GM12878 (cell line): Measurements from ENCODE around the gene GNAL. TPM values are rescaled to one million over a fixed set of nuclear protein-coding genes. Genes with fewer than 3 reads are reported as not detected.

ENCODE experiments used
- ATAC-seq: fragments of 200-7000 bp; cut with Tn5 transposase; 3 replicates; pipeline ENCODE4 v1.9.1; 2020; ENCODE audit warnings: mild to moderate bottlenecking, moderate library complexity
- BruUV-seq: library from RNA; stranded (reverse); fragments of 400-500 nt; replicated peaks from 2 replicates; lab custom pipeline; 2021; lab: Mats Ljungman, UMichigan
- CTCF ChIA-PET: fragments of 300-600 bp; sonication (Branson Sonifier 250); formaldehyde crosslinking; extraction: SDS; loops from one replicate; lab custom pipeline; 2021; ENCODE audit warnings: inconsistent platforms; lab: Yijun Ruan, JAX
- POLR2A ChIA-PET: fragments of 350-600 bp; formaldehyde crosslinking; extraction: SDS; loops from one replicate; lab custom pipeline; 2021; ENCODE audit warnings: inconsistent platforms; lab: Charles Lee
- RAD21 ChIA-PET: fragments of 300-600 bp; sonication (Branson Sonifier 250); formaldehyde crosslinking; loops from one replicate; lab custom pipeline; 2023; ENCODE audit warnings: antibody characterized with exemption; ENCODE audit not compliant: unreplicated experiment; lab: Charles Lee
- SMC1A ChIA-PET: fragments of 300-600 bp; sonication (Branson Sonifier 250); formaldehyde crosslinking; loops from one replicate; lab custom pipeline; 2023; ENCODE audit not compliant: unreplicated experiment, uncharacterized antibody; lab: Charles Lee
- DNase-seq: peaks from one replicate; pipeline ENCODE4 v3.0.0-alpha.2; 2011; ENCODE audit warnings: low read depth, low spot score
- FAIRE-seq: peaks from 3 replicates; lab custom pipeline; 2011; peaks lifted over from hg19 to GRCh38; lab: Jason Lieb, UNC
- H2AFZ ChIP-seq: 2 replicates; pipeline ENCODE4 v1.6.0; 2011; ENCODE audit warnings: low read depth, low read length, control low read depth; ENCODE audit not compliant: control insufficient read depth
- H3K27ac ChIP-seq: 2 replicates; pipeline ENCODE4 v1.5.1; 2011; ENCODE audit warnings: control low read depth; ENCODE audit not compliant: control insufficient read depth, insufficient read depth
- H3K27me3 ChIP-seq, 2 experiments: replicated peaks in 1 of 2; 2 replicates each; pipeline versions ENCODE4 v1.6.0 to v1.6.1; 2011; ENCODE audit warnings: low read length in 1 of 2; ENCODE audit not compliant: control insufficient read depth in 2 of 2, insufficient read depth in 2 of 2
- H3K36me3 ChIP-seq, 2 experiments: 2 replicates each; pipeline ENCODE4 v1.5.1; 2011; ENCODE audit warnings: low read length in 1 of 2; ENCODE audit not compliant: control insufficient read depth in 2 of 2, insufficient read depth in 2 of 2
- H3K4me1 ChIP-seq: 2 replicates; pipeline ENCODE4 v1.6.1; 2011; ENCODE audit warnings: mild to moderate bottlenecking, low read length, moderate library complexity, mixed read lengths; ENCODE audit not compliant: control insufficient read depth, insufficient read depth
- H3K4me2 ChIP-seq: 2 replicates; pipeline ENCODE4 v1.6.0; 2011; ENCODE audit warnings: control low read depth; ENCODE audit not compliant: control insufficient read depth, insufficient read depth
- H3K4me3 ChIP-seq: fragments of 200-600 bp; sonication (generic); 2 replicates; pipeline ENCODE4 v1.5.1; 2016
- H3K79me2 ChIP-seq: 2 replicates; pipeline ENCODE4 v1.6.0; 2011; ENCODE audit warnings: low read length; ENCODE audit not compliant: control insufficient read depth, insufficient read depth
- H3K9ac ChIP-seq: 2 replicates; pipeline ENCODE4 v1.8.0; 2011; ENCODE audit warnings: low read length, control low read depth, mixed read lengths; ENCODE audit not compliant: control insufficient read depth, insufficient read depth
- H3K9me3 ChIP-seq: replicated peaks from 3 replicates; pipeline ENCODE4 v1.5.1; 2011; ENCODE audit warnings: mild to moderate bottlenecking, low read length; ENCODE audit not compliant: control insufficient read depth, insufficient read depth
- H4K20me1 ChIP-seq: 2 replicates; pipeline ENCODE4 v1.6.0; 2011; ENCODE audit not compliant: control insufficient read depth, insufficient read depth
- ASH2L ChIP-seq: fragments of 300-600, 200-600 bp; sonication (generic); IDR thresholded peaks from 2 replicates; pipeline ENCODE4 v1.6.1; 2017; ENCODE audit warnings: low read depth, mild to moderate bottlenecking, borderline replicate concordance
- HDAC2 ChIP-seq: fragments of 200-600 bp; sonication (generic); IDR thresholded peaks from 2 replicates; pipeline ENCODE4 v1.6.1; 2017
- RBBP5 ChIP-seq: fragments of 200-600 bp; sonication (generic); conservative IDR thresholded peaks from 2 replicates; pipeline ENCODE4 v1.6.1; 2016
- RCOR1 ChIP-seq: conservative IDR thresholded peaks from 2 replicates; pipeline ENCODE4 v1.6.1; 2012; ENCODE audit warnings: low read depth, low read length, improper control_type of control experiment
- SP1 ChIP-seq: IDR thresholded peaks from one replicate; pipeline ENCODE4 v1.6.1; 2011; ENCODE audit warnings: low read depth, low read length
- SREBF2 ChIP-seq: IDR thresholded peaks from 2 replicates; pipeline ENCODE4 v1.6.1; 2012; ENCODE audit warnings: mild to moderate bottlenecking, low read length
- WGBS: methylation state at CpG from one replicate; pipeline ENCODE4 v1.1.6; 2016; ENCODE audit warnings: low lambda C conversion rate; ENCODE audit not compliant: insufficient replicate concordance, insufficient coverage; ENCODE audit errors: missing lambda C conversion rate; 5-methylcytosine and 5-hydroxymethylcytosine counted together
- in situ Hi-C: fragments of 300-500 bp; cut with MboI; formaldehyde crosslinking; loops from 9 replicates; pipeline ENCODE4 v1.14.3; 2018; ENCODE audit warnings: mixed read lengths
- intact Hi-C: fragments of 100-400 bp; cut with micrococcal nuclease; formaldehyde crosslinking; loops from one replicate; pipeline ENCODE4 v1.14.2; 2022; ENCODE audit not compliant: unreplicated experiment
- polyA plus RNA-seq, 11 experiments: library from polyadenylated mRNA; depleted of rRNA in 4 of 11; unstranded in 6 of 11; stranded (reverse) in 5 of 11; fragments of >200 nt; fragmentation: Nextera tagmentation in 4 of 11; fragmentation: Illumina TruSeq in 1 of 11; extraction: Ambion mirVana in 4 of 11; extraction: Trizol in 1 of 11; gene quantifications; 1 replicate in 1 of 11; 2 replicates in 10 of 11; pipeline versions ENCODE4 v1.2.1 to v1.2.3, GENCODE V29; 2011 to 2016; ENCODE audit warnings: inconsistent platforms in 2 of 11, missing spikeins in 2 of 11, low read depth in 1 of 11
- total RNA-seq, 4 experiments: library from RNA; depleted of rRNA in 3 of 4; stranded (reverse); fragments of >200 nt in 3 of 4; fragmentation: Illumina TruSeq in 1 of 4; extraction: Trizol in 1 of 4; gene quantifications; 2 replicates each; pipeline versions ENCODE4 v1.2.1 to v1.2.3, GENCODE V29; 2013 to 2021

GNAL gene
- total and polyA plus RNA-seq, 10 of the 15 experiments (the other 5 are each of a cell fraction or from before 2014, with no cell fraction given), result 0.02 to 0.39 (median 0.05) TPM; not detected in 5

DNA sequence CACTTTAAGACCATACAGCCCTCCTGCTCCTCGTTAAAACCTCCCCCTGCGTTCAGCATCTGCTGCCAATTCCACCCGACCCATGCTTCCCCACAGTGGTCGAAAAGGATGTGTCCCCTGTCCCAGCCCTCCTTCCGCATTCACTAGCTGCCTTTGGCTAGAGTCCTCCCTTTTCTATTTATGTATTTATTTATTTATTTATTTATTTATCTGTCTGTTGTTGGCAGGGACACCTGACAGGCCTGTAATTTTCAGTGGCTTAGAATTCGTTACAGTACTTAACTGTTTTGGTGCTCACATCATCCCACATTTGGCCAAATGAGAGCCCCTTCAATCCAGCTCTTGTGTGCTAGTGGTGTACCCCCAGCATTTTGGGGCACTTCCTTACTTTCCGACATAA is 50.8 kb downstream of the GNAL start:
- DNase-seq, result no peak
- H3K36me3 ChIP-seq, result no peaks in the 10 kb centered on the region
- H3K9ac ChIP-seq, result no peak overlapping the region
- ChIA-PET SMC1A (no interaction called here), CTCF (interaction anchor here (0.6 to 1.3 kb wide), 5 partner anchors 9 to 942 kb away, joined by 3 to 4 read pairs (median 3); no protein-coding TSS in a partner anchor), RAD21 (no interaction called here), POLR2A (no interaction called here)
- no peaks in the 10 kb centered on the region for H4K20me1 ChIP-seq
- H3K27me3 ChIP-seq, result peaks cover 0 to 3% of the 10 kb centered on the region in 2 experiments; a peak in 2 of 4 replicates
- H3K9me3 ChIP-seq, result no peaks in the 10 kb centered on the region
- no TSS peak for BruUV-seq
- in situ Hi-C loops (no loop called here), intact Hi-C loops (loop anchor here (5.0 kb wide), 1 partner anchor 83 kb away; no protein-coding TSS in a partner anchor)
- WGBS, result 13% methylated on average over 7 of the region's 7 CpGs
- H3K79me2 ChIP-seq, result no peaks in the 10 kb centered on the region
- FAIRE-seq, result no peak
- no peak overlapping the region for H2AFZ ChIP-seq
- no peak overlapping the region for H3K27ac ChIP-seq
- H3K4me3 ChIP-seq, result no peak overlapping the region
- no peak for ATAC-seq
- H3K4me1 ChIP-seq, result no peaks in the 10 kb centered on the region
- no peak for TF ChIP-seq HDAC2
- TF ChIP-seq RCOR1, result no peak
- TF ChIP-seq RBBP5, result no peak
- TF ChIP-seq ASH2L, result no peak
- no peak for TF ChIP-seq SP1
- H3K4me2 ChIP-seq, result no peak overlapping the region

DNA sequence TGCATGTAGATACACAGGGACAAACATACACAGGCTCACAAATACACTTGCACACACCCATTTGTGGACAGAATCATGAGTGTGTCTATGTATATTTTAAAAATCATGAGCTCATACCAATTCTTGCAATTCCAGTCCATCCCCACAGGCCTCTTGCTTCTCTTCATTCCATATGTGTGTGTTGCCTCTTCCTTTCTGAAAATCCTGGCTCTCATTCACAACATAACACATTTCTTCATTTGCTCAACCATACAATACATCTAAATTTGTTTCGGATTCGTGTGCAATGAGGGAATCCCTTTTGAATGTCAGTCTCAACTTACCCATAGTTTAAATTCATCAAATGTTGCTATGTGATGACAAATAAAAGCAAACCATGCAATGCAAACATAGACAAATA is 51.4 kb downstream of the GNAL start:
- no peak overlapping the region for H3K4me2 ChIP-seq
- no peak overlapping the region for H3K4me3 ChIP-seq
- H3K79me2 ChIP-seq, result no peaks in the 10 kb centered on the region
- no TSS peak for BruUV-seq
- no peak overlapping the region for H3K27ac ChIP-seq
- 17% methylated on average over 2 of the region's 2 CpGs for WGBS
- no peaks in the 10 kb centered on the region for H3K36me3 ChIP-seq
- no peaks in the 10 kb centered on the region for H3K4me1 ChIP-seq
- no peak for FAIRE-seq
- SMC1A ChIA-PET, result no interaction called here
- H3K9ac ChIP-seq, result no peak overlapping the region
- no peak for DNase-seq
- in situ Hi-C loops, result no loop called here
- no peak for ATAC-seq
- H3K9me3 ChIP-seq, result no peaks in the 10 kb centered on the region
- no peak for TF ChIP-seq SREBF2
- intact Hi-C loops, result loop anchor here (5.0 kb wide), 1 partner anchor 83 kb away; no protein-coding TSS in a partner anchor
- RAD21 ChIA-PET, result no interaction called here
- peaks cover 0 to 3% of the 10 kb centered on the region in 2 experiments; a peak in 2 of 4 replicates for H3K27me3 ChIP-seq
- no peaks in the 10 kb centered on the region for H4K20me1 ChIP-seq
- POLR2A ChIA-PET, result no interaction called here
- CTCF ChIA-PET, result interaction anchor here (0.6 to 1.3 kb wide), 5 partner anchors 9 to 941 kb away, joined by 3 to 4 read pairs (median 3); no protein-coding TSS in a partner anchor
- no peak overlapping the region for H2AFZ ChIP-seq
